K562 treated with DMSO at 1 percent for 4 hours (cell line): ENCODE data around the gene TELO2. TPM values are rescaled to one million over a fixed set of nuclear protein-coding genes. Genes with fewer than 3 reads are reported as not detected.

Experiments
- total RNA-seq: library from RNA; unstranded; fragments of 300-600 nt; gene quantifications from 2 replicates; pipeline ENCODE4 v1.2.3, GENCODE V29; 2022; ENCODE audit not compliant: insufficient read depth

The TELO2 gene
- total RNA-seq, result 40.1 and 48.0 TPM in 2 replicates

DNA sequence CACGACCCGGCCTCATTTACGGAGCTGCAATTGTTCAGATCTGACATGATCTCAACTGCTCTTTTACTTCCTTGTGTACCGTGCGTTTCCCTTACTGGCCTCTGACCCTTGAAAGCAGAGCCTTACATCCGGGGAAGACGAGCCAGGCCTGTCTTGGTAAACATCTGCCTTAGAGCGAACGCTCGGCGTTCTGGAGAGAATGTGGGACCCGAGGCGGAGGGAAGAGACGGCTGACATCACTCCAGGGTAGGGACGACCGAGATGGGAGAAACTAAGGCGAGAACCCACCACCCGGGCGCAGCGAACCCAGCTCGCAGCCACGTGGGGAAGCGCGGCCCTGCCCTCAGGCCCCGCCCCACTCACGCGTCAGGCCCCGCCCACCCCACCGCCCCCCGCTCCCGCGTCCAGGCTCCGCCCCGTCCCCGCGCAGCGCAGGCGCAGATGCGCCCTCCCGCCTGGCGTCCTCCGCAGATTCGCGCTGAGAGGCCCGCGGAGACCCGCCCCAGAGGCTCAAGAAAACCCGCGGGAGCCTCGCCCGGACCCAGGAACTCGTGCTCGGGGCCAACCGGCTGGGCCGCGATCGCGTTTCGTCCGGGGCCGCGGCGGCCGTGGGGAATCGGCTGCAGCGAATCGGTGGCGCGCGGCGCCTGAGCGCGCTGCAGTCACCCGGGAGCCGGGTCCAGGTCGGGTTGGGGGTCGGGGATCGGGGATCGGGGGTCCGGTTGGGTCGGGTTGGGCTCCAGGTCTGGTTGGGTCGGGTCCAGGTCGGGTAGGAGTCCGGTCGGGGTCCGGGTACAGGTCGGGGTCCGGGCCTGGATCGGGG lies at the start of gene TELO2:
TSS of gene TELO2 (plus strand) at position 438 of the 823 bp plus-strand sequence. CDS start 922 bp downstream, outside the sequence.

DNA sequence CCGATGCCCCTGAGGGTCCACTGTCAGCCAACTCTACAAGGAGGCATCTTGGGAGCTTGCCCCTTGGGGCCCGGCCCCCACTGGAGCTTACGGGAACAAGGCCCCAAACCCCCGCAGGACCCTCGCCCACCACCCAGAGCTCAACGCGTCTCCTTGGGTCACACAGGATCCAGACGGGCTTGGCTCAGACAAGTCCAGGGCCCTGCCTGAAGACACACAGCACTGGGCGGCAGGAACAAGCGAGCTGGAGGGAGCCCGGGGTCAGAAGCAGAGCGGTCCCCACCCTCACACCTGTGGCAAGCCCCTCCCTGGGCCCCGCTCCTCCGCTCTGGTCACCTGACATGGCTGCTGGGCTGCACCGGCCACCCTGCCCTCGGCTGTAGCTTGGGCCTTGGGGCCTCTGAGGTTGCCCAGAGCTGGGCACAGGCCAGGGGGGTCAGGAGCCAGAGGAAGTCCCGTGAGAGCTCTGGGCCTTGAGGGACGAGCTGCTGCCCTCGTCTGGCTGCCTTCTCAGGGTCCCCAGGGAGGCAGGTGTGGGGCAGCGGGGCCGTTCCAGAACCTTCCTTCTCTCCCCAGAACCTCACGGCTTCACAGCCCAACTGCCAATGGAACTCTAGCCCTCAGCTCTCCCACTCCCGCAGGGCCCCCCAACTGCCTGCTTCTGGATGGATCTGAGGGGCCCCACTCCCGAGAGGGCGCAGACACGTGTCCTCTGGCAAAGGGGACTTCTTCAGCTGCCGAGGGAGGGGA lies 49.0 kb upstream of the TELO2 start, which contains the start of gene CCDC154:
TSS of gene CCDC154 (minus strand) at position 577 of the 750 bp plus-strand sequence. CDS start at position 343, 234 bp downstream.

DNA sequence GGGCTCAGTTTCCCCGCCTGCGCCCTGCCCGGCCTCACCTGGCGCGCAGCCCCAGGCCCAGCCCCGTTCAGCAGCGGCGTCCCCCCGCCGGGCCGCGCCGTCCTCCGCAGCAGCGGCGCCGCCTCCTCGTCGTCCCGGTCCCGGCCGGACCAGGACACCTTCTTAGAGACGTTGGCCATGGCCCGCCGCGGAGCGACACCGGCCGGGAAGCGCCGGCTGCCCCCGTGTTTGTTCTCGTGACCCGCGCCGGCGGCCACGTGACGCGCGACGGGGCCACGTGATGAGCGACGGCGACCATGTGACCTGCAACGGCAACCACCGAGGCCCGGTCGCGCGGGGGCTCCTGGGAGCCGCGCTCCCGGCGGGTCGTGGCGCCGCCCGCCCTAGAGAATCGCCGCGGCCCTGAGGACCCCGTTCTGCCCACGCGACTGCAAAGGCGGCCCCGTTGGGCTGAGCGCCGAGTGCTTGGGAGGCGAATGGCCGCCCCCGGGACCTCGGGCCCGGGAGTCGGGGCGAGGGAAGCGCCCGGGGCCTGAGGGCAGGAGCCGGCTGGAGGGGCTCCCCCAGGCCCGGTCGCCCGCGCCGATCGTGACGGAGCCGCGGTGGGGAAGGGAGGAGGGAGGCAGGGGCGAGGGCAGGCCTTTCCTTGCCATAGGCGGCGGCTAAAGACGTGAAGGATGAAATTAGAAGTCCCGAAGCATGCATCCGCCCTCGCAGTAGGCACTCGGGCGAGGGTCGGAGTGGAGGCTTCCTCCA lies 18.2 kb upstream of the TELO2 start, which contains the start of gene CLCN7:
TSS of gene CLCN7 (minus strand) at position 233 of the 756 bp plus-strand sequence. CDS start at position 179, 54 bp downstream.

DNA sequence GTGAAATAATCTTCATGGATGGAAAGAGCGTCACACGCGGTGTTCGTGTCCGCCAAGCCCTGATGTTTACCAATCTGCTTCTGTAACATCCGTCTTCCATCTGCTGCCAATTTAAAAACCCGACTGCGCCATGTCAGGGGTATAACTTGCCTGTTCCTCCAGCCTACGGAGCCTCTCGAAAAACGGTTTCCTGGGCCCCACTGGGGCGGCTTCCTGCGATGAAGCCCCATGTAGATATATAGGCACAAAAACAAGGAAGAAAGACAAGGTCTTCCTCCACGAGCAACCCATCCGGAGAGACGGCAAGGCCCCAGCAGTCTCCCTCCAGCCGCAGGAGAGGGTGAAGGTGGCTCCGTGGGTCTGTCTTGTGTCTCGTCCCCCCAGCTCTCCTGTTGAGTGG lies 4.5 kb upstream of the TELO2 start, which contains the start of gene PTX4:
TSS of gene PTX4 (minus strand) at position 326 of the 400 bp plus-strand sequence. CDS start at position 291, 35 bp downstream.

DNA sequence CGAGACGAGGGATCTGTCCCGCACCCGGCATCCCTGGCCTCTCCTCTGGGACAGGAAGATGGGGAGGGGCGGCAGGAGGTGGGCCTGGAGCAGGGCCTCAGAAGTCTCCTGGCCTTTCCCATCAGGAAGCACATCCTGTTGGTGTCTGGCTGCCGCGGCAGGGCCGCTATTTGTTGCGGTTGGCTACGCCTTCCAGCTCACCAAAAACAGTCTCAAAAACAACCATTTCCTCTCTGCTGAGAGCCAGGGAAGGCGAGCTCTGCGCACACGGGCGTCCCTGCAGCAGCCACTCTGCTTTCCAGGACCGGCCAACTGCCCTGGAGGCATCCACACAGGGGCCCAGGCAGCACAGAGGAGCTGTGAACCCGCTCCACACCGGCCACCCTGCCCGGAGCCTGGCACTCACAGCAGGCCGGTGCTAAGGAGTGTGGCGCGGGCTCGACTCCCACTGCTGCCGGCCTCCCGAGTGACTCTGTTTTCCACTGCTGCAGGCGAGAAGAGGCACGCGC lies 40.3 kb downstream of the TELO2 start, which contains the start of gene TMEM204:
TSS of gene TMEM204 (plus strand) at position 224 of the 509 bp plus-strand sequence. CDS start 610 bp downstream, outside the sequence.

Other genes with a start within 250 kb of the TELO2 start
- not detected in 2 replicates for gene TPSD1, start 237.3 kb upstream of the TELO2 start, total RNA-seq
- 70.3 and 70.7 TPM in 2 replicates for gene UBE2I, start 183.7 kb upstream of the TELO2 start, total RNA-seq
- 7.1 and 9.3 TPM in 2 replicates for gene BAIAP3, start 159.7 kb upstream of the TELO2 start, total RNA-seq
- 58.6 and 74.0 TPM in 2 replicates for gene TSR3, start 141.5 kb upstream of the TELO2 start, total RNA-seq
- 25.5 and 25.7 TPM in 2 replicates for gene GNPTG, start 141.4 kb upstream of the TELO2 start, total RNA-seq
- 23.3 and 28.4 TPM in 2 replicates for gene UNKL, start 78.7 kb upstream of the TELO2 start, total RNA-seq
- gene UQCC4, start 72.6 kb upstream of the TELO2 start, total RNA-seq, result 20.7 TPM in 2 replicates
- not detected in 2 replicates for gene PERCC1, start 62.3 kb upstream of the TELO2 start, total RNA-seq
- 0.69 TPM in 1 of 2 replicates, not detected in the other for gene CCDC154, start 48.8 kb upstream of the TELO2 start, total RNA-seq
- gene CLCN7, start 18.3 kb upstream of the TELO2 start, total RNA-seq, result 145 and 149 TPM in 2 replicates
- not detected in 2 replicates for gene PTX4, start 4.4 kb upstream of the TELO2 start, total RNA-seq
- not detected in 2 replicates for gene TMEM204, start 40.3 kb downstream of the TELO2 start, total RNA-seq
- gene IFT140, start 118.7 kb downstream of the TELO2 start, total RNA-seq, result 7.6 and 7.7 TPM in 2 replicates
- 9.3 and 14.1 TPM in 2 replicates for gene CRAMP1, start 119.0 kb downstream of the TELO2 start, total RNA-seq
- 45.2 and 46.3 TPM in 2 replicates for gene JPT2, start 184.9 kb downstream of the TELO2 start, total RNA-seq
- 33.8 and 40.6 TPM in 2 replicates for gene MAPK8IP3, start 212.8 kb downstream of the TELO2 start, total RNA-seq